ENCODE results near the gene CHFR.
"Not testable (repeated sequence)": the region's sequence is repeated elsewhere in the genome, so short reads cannot be mapped to it uniquely, and the experiment has no call there.

Gene CHFR

GRCh38 chr12:132837693-132838409 lies 49.6 kb downstream of the CHFR start:
- no peak overlapping the region for H3K9ac ChIP-seq (ENCODE audit: low read length)
- H3K4me1 ChIP-seq (ENCODE audit: control insufficient read depth, low read depth, low read length) = no peaks in the 10 kb centered on the region
- peaks cover 9% of the 10 kb centered on the region for H3K36me3 ChIP-seq (ENCODE audit: control insufficient read depth, low read depth, low read length)
- H3K27me3 ChIP-seq (ENCODE audit: control insufficient read depth, insufficient read depth, low read length) = no peaks in the 10 kb centered on the region
- H3K9me3 ChIP-seq (ENCODE audit: control insufficient read depth, low read depth, low read length) = no peaks in the 10 kb centered on the region
- no peak overlapping the region for H3K27ac ChIP-seq (ENCODE audit: low read length)
- no peak overlapping the region for H3K4me3 ChIP-seq (ENCODE audit: low read length)

- Histone ChIP-seq H3K9me3 (ENCODE audit: control insufficient read depth, low read depth, low read length) (no peaks in the 10 kb centered on the region), H3K9ac (ENCODE audit: low read length) (no peak overlapping the region), H3K27me3 (ENCODE audit: control insufficient read depth, insufficient read depth, low read length) (no peaks in the 10 kb centered on the region), H3K27ac (ENCODE audit: low read length) (no peak overlapping the region), H3K4me1 (ENCODE audit: control insufficient read depth, low read depth, low read length) (no peaks in the 10 kb centered on the region), H3K36me3 (ENCODE audit: control insufficient read depth, low read depth, low read length) (peaks cover 3% of the 10 kb centered on the region), H3K4me3 (ENCODE audit: low read length) (no peak overlapping the region)
Observed at GRCh38 chr12:132836795-132837331, 50.5 kb downstream of the CHFR start.

GRCh38 chr12:132836230-132836629 lies 51.2 kb downstream of the CHFR start:
- H3K9ac ChIP-seq (ENCODE audit: low read length); H3K4me1 ChIP-seq (ENCODE audit: control insufficient read depth, low read depth, low read length); H3K36me3 ChIP-seq (ENCODE audit: control insufficient read depth, low read depth, low read length): not testable (repeated sequence)

GRCh38 chr12:132835076-132836025 lies 52.1 kb downstream of the CHFR start:
- H3K4me1 ChIP-seq (ENCODE audit: control insufficient read depth, low read depth, low read length) = no peaks in the 10 kb centered on the region
- no peak overlapping the region for H3K9ac ChIP-seq (ENCODE audit: low read length)
- H3K4me3 ChIP-seq (ENCODE audit: low read length) = no peak overlapping the region
- H3K27me3 ChIP-seq (ENCODE audit: control insufficient read depth, insufficient read depth, low read length) = no peaks in the 10 kb centered on the region
- H3K36me3 ChIP-seq (ENCODE audit: control insufficient read depth, low read depth, low read length) = no peaks in the 10 kb centered on the region
- H3K27ac ChIP-seq (ENCODE audit: low read length) = no peak overlapping the region
- no peaks in the 10 kb centered on the region for H3K9me3 ChIP-seq (ENCODE audit: control insufficient read depth, low read depth, low read length)

More at GRCh38 chr12:132836230-132836629, 51.2 kb downstream of the CHFR start:
- H3K27ac ChIP-seq (ENCODE audit: low read length); H3K4me3 ChIP-seq (ENCODE audit: low read length); H3K27me3 ChIP-seq (ENCODE audit: control insufficient read depth, insufficient read depth, low read length); H3K9me3 ChIP-seq (ENCODE audit: control insufficient read depth, low read depth, low read length): not testable (repeated sequence)

GRCh38 chr12:132834181-132834711 lies 53.2 kb downstream of the CHFR start:
- Histone ChIP-seq H3K9ac (ENCODE audit: low read length) (no peak overlapping the region), H3K9me3 (ENCODE audit: control insufficient read depth, low read depth, low read length) (no peaks in the 10 kb centered on the region), H3K36me3 (ENCODE audit: control insufficient read depth, low read depth, low read length) (no peaks in the 10 kb centered on the region), H3K27me3 (ENCODE audit: control insufficient read depth, insufficient read depth, low read length) (peaks cover 3% of the 10 kb centered on the region), H3K27ac (ENCODE audit: low read length) (no peak overlapping the region), H3K4me1 (ENCODE audit: control insufficient read depth, low read depth, low read length) (no peaks in the 10 kb centered on the region), H3K4me3 (ENCODE audit: low read length) (no peak overlapping the region)

- no peak overlapping the region for H3K9ac ChIP-seq (ENCODE audit: low read length)
- peaks cover 3% of the 10 kb centered on the region for H3K27me3 ChIP-seq (ENCODE audit: control insufficient read depth, insufficient read depth, low read length)
Observed at GRCh38 chr12:132833341-132833740, 54.1 kb downstream of the CHFR start.

GRCh38 chr12:132831771-132832170 lies 55.6 kb downstream of the CHFR start:
- H3K27ac ChIP-seq (ENCODE audit: low read length) = no peak overlapping the region
- no peaks in the 10 kb centered on the region for H3K9me3 ChIP-seq (ENCODE audit: control insufficient read depth, low read depth, low read length)
- H3K36me3 ChIP-seq (ENCODE audit: control insufficient read depth, low read depth, low read length) = peaks cover 7% of the 10 kb centered on the region
- H3K9ac ChIP-seq (ENCODE audit: low read length) = no peak overlapping the region
- no peak overlapping the region for H3K4me3 ChIP-seq (ENCODE audit: low read length)
- H3K27me3 ChIP-seq (ENCODE audit: control insufficient read depth, insufficient read depth, low read length) = peaks cover 3% of the 10 kb centered on the region
- H3K4me1 ChIP-seq (ENCODE audit: control insufficient read depth, low read depth, low read length) = peaks cover 5% of the 10 kb centered on the region

More at GRCh38 chr12:132833341-132833740, 54.1 kb downstream of the CHFR start:
- Histone ChIP-seq H3K9me3 (ENCODE audit: control insufficient read depth, low read depth, low read length) (no peaks in the 10 kb centered on the region), H3K4me3 (ENCODE audit: low read length) (no peak overlapping the region), H3K4me1 (ENCODE audit: control insufficient read depth, low read depth, low read length) (no peaks in the 10 kb centered on the region), H3K27ac (ENCODE audit: low read length) (no peak overlapping the region), H3K36me3 (ENCODE audit: control insufficient read depth, low read depth, low read length) (no peaks in the 10 kb centered on the region)

GRCh38 chr12:132828706-132829534 lies 58.5 kb downstream of the CHFR start, which contains the start of gene GOLGA3:
GOLGA3 (minus strand) TSS chr12:132828869; CDS start chr12:132822128, 6,741 bp downstream.
- Histone ChIP-seq H3K9ac (ENCODE audit: low read length) (peak within 1 kb of the TSS; percentile 89), H3K4me3 (ENCODE audit: low read length) (peak within 1 kb of the TSS; percentile 90), H3K9me3 (ENCODE audit: control insufficient read depth, low read depth, low read length) (no peaks in the 10 kb centered on the region), H3K4me1 (ENCODE audit: control insufficient read depth, low read depth, low read length) (peaks cover 5% of the 10 kb centered on the region), H3K27ac (ENCODE audit: low read length) (peak within 1 kb of the TSS; percentile 98), H3K27me3 (ENCODE audit: control insufficient read depth, insufficient read depth, low read length) (peaks cover 3% of the 10 kb centered on the region), H3K36me3 (ENCODE audit: control insufficient read depth, low read depth, low read length) (peaks cover 20% of the 10 kb centered on the region)

GRCh38 chr12:132827763-132828703 lies 59.4 kb downstream of the CHFR start:
- Histone ChIP-seq H3K9me3 (ENCODE audit: control insufficient read depth, low read depth, low read length) (no peaks in the 10 kb centered on the region), H3K36me3 (ENCODE audit: control insufficient read depth, low read depth, low read length) (peaks cover 20% of the 10 kb centered on the region), H3K9ac (ENCODE audit: low read length) (peak overlapping the region; percentile 89), H3K27me3 (ENCODE audit: control insufficient read depth, insufficient read depth, low read length) (peaks cover 3% of the 10 kb centered on the region), H3K4me1 (ENCODE audit: control insufficient read depth, low read depth, low read length) (peaks cover 5% of the 10 kb centered on the region), H3K4me3 (ENCODE audit: low read length) (peak overlapping the region; percentile 90), H3K27ac (ENCODE audit: low read length) (no peak overlapping the region)

GRCh38 chr12:132825861-132826260 lies 61.5 kb downstream of the CHFR start:
- no peak overlapping the region for H3K9ac ChIP-seq (ENCODE audit: low read length)
- H3K36me3 ChIP-seq (ENCODE audit: control insufficient read depth, low read depth, low read length) = peaks cover 25% of the 10 kb centered on the region
- H3K4me1 ChIP-seq (ENCODE audit: control insufficient read depth, low read depth, low read length) = peaks cover 5% of the 10 kb centered on the region
- H3K27me3 ChIP-seq (ENCODE audit: control insufficient read depth, insufficient read depth, low read length) = peaks cover 3% of the 10 kb centered on the region
- H3K9me3 ChIP-seq (ENCODE audit: control insufficient read depth, low read depth, low read length) = no peaks in the 10 kb centered on the region
- no peak overlapping the region for H3K4me3 ChIP-seq (ENCODE audit: low read length)
- H3K27ac ChIP-seq (ENCODE audit: low read length) = no peak overlapping the region

Data from iPS-18a (cell line).